Fibroblast of skin of right quadriceps (primary cell): Measurements from ENCODE around the gene SIK2.

Source experiments
- DNase-seq: peaks from one replicate; pipeline ENCODE4 v3.0.0-alpha.2; 2013

Gene SIK2

DNA sequence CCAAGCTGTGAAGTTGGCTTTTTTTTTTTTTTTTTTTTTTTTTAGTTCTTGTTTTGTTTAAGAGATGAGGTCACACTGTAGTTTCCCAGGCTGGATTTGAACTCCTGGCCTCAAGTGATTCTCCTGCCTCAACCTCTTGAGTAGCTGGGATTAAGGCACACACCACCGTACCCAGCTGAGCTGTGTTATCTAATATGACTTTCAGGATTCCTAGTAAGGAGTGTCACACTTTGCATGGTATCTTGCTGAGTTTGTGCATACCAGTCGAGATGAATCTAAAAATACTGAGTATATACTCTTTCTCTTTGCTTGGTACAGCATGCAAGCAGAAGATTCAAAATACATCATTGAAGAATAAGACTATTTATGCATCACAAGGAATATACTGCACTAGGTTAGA lies 58.6 kb downstream of the SIK2 start:
- no peak for DNase-seq

DNA sequence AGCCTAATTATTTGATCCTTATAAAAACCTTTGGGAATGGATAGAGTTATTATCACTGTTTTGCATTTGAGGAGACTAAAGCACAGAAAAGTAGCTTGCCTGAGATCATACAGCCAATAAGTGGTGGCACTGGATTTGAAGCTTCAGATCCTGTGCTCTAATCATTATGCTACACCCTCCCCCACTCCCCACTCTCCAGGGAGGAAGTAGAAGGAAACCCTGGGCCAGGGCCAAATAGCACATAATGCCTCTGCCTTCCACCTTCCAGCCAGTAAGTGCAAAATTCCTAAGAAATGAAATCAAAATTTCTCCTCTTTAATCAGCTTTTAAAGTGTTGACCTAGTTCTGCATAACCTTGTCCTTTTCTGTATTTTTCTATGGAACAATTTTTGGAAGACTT lies 61.6 kb downstream of the SIK2 start:
- DNase-seq = peak; percentile 53

GRCh38 chr11:111665777-111666176 lies 63.5 kb downstream of the SIK2 start:
- peak; percentile 67 for DNase-seq

DNA sequence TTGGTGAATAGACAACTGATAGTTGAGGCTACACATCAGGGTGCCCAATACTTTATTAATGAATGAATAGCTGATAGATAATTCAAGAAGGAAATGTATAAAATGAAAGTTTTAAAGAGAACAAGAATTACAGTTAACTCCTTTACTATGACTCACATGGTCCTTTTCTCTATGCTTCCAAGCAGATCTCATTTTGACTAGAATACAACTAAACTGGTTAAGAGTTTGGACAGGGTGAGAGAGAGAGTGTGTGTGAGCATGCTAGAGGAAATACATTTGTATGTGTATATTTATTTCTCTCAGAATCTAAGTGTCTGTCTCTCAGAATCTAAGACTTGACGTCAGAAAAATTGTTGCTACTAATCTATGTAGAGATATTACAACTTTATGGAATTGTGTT lies 66.7 kb downstream of the SIK2 start:
- no peak for DNase-seq

- DNase-seq = no peak
These were observed 69.1 kb downstream of the SIK2 start for GRCh38 chr11:111671383-111671782.

GRCh38 chr11:111672949-111673348 lies 70.7 kb downstream of the SIK2 start:
- no peak for DNase-seq

- DNase-seq = peak; percentile 43
These were observed 72.7 kb downstream of the SIK2 start for GRCh38 chr11:111674941-111675340.

- DNase-seq = no peak
These were observed 73.6 kb downstream of the SIK2 start for GRCh38 chr11:111675891-111676290.

DNA sequence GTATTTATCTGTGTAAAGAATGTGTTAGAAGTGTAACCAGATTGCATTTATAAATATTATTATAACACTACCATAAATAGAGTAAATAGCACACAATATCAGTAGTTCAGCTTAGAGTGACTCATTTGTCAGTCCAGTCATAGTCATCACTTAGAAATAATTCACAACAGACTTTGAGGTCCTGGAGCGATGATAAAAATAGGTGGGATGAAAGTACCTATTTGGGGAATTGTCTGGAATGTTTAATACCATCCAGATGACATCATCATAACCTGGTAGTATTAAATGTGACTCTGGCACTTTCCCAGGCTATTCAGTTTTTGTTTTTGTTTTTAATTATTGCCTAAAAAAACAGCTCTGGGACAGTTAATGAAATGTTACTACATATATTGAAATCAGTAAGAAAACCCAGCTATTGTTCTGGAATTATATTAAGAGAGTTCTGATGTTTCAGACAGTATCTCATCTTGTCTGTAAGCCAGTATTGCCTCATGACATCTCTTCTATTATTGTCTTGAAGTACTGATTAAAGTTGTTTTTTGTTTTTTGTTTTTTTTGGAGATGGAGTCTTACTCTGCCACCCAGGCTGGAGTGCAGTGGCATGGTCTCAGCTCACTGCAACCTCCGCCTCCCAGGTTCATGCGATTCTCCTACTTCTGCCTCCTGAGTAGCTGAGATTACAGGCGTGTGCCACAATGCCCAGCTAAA lies 74.8 kb downstream of the SIK2 start:
- peak; percentile 66 for DNase-seq

GRCh38 chr11:111680486-111681175 lies 78.4 kb downstream of the SIK2 start:
- no peak for DNase-seq

- no peak for DNase-seq
These were observed 81.6 kb downstream of the SIK2 start for GRCh38 chr11:111683806-111684205.

GRCh38 chr11:111684251-111684650 lies 82.0 kb downstream of the SIK2 start:
- DNase-seq = no peak

DNA sequence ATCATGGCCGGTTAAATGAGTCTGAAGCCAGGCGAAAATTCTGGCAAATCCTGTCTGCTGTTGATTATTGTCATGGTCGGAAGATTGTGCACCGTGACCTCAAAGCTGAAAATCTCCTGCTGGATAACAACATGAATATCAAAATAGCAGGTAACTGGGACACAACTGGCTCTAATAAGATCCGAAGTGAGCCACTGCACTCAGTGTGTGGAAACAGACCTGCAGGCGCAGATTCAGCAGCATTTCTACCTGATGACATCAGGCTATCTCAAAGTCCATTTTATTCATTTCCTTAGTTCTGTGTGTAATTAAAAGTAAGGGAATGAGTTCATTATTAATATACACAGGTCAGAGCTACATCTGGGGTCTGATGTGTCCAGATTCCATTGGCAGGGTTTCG lies 85.8 kb downstream of the SIK2 start:
- no peak for DNase-seq

- no peak for DNase-seq
These were observed 88.9 kb downstream of the SIK2 start for GRCh38 chr11:111691176-111691575.

DNA sequence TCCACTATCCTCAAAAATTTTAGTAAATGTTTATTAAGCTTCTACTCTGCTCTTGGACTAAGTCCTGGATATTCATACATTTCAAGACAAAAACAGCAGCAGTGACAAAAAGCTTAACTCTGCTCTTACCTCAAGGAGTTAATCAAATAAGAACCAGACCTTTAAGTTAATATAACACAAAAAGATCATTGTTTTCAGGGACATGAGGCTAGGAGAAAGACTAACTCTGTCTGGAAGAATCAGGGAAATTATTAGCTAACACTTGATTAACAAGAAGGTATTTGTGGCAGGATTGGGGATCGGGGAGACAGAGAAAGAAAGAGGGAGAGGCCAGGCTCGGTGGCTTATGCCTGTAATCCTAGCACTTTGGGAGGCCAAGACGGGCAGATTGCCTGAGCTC lies 89.5 kb downstream of the SIK2 start:
- no peak for DNase-seq

- no peak for DNase-seq
These were observed 91.1 kb downstream of the SIK2 start for GRCh38 chr11:111693224-111693937.

GRCh38 chr11:111694851-111695250 lies 92.6 kb downstream of the SIK2 start:
- peak; percentile 70 for DNase-seq

DNA sequence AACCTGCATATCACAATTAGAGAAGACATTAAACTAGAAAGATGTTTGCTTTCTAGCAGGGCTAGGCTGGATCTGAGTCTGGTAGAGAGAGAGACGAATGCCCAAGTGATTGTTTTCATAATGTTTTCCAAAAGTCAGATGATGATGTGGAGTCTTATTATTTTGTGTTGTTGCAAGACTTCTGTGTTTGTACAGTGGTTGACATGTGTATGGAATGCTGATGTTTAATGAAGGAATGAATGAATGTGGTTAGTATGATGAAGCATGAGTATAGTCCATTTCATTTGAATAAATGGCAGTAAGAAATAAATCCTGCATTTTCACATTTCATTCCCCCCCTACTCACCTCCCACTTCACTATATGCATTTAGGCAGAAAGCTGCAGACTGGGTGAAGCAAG lies 94.3 kb downstream of the SIK2 start:
- peak; percentile 48 for DNase-seq

DNA sequence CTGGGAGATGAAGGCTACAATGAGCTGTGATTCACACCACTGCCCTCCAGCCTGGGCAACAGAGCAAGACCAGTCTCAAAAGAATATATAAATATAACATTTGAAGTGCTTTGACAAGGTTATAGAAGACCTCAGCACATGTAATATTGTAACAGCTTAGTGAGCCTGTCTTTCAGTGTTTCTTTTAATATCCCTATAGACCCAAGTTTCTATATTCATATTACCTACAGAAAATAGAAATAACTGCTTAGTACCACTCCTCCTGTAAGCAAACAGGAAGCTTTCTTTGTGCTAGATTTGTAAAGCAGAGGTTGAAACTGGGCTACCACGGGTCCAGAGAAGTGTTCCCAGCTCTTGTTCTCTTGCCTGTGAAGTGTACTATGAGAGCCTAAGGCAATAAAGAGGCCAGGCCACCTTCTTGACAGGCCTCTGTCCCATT lies 95.7 kb downstream of the SIK2 start:
- no peak for DNase-seq

GRCh38 chr11:111698852-111699559 lies 96.8 kb downstream of the SIK2 start:
- DNase-seq = no peak

GRCh38 chr11:111699579-111700156 lies 97.4 kb downstream of the SIK2 start:
- DNase-seq = no peak

GRCh38 chr11:111700162-111700561 lies 97.9 kb downstream of the SIK2 start:
- no peak for DNase-seq

DNA sequence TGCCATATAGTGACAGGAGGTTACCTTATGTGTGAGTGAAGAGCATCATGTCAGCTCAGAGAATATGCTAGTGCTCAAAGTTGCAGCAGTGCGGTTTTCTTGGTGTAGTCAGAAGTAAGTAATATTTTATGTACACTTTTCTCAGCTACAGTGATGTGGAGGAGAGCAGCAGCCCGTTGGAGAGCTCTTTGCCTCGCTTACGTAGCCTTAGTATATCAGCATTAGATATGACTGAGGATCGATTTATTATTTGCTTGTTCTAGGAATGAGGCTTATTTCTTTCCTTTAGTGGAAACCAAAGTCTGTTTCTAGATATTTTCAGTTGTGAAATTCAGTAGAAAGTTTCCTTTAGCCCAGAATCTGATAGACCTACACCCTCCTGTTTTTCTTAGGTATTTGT lies 100.4 kb downstream of the SIK2 start:
- DNase-seq = no peak
